GM08714 (cell line): ENCODE measurements around the gene NR3C1.

ENCODE experiments used
- H3K4me3 ChIP-seq: fragments of 200-500 bp; sonication (Bioruptor generic); 2 replicates; pipeline ENCODE4 v1.5.1; 2014; ENCODE audit warnings: mild to moderate bottlenecking, low read length, inconsistent platforms
- ZNF274 ChIP-seq: IDR thresholded peaks from 2 replicates; pipeline ENCODE4 v1.6.1; 2012; ENCODE audit warnings: mild to moderate bottlenecking, low read depth, low read length

Gene NR3C1

DNA sequence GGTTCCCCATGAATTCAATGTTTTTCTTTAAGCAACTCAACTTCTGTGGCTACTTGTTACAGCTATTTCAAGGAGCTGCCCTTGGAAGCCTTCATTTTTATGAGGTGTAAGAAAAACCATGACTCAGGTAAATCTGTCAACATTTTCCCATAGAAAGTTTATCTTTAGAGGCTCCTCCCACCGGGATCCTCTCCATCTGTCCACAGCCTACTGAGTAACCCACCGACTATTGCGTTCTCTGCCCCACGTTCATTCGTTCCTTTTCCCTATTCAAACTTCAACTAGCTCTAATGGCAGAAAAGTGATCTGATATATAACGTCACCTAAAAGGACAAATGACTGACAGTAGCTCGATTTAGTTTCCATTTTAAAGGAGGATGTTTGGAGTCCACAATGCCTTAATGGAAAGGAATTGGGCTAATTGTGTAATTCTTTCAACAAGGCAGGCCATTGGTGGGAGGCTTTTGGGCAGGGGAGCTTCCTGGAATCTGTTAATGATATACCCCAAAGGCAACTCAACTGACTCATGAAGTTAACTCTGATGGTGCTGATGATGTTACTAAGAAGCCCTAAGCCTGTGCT is 29.3 kb upstream of the NR3C1 start:
- H3K4me3 ChIP-seq, result peak overlapping the region; percentile 23; the same call in 1 of the 2 replicates
- TF ChIP-seq ZNF274, result no peak

DNA sequence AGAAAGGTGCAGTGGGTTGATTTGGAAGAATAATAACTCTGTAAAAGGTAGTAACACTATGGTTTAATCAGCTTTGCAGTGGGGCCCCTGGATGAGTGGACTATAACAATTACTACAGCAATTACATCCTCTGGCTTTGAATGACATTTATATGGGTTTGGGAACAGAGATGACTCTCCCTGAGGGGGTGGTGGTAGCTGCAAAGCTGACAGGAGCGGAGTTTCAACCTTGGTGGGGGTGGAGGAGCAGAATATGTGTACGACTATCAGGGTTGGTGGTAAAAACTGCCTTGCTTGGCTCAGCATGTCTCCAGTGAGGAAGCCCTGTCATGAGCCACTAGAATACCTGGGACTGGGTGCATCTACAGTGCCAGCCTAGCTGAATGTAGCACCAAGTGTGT is 28.3 kb upstream of the NR3C1 start:
- TF ChIP-seq ZNF274, result no peak
- H3K4me3 ChIP-seq, result no peak overlapping the region; the same call in 1 of the 2 replicates

DNA sequence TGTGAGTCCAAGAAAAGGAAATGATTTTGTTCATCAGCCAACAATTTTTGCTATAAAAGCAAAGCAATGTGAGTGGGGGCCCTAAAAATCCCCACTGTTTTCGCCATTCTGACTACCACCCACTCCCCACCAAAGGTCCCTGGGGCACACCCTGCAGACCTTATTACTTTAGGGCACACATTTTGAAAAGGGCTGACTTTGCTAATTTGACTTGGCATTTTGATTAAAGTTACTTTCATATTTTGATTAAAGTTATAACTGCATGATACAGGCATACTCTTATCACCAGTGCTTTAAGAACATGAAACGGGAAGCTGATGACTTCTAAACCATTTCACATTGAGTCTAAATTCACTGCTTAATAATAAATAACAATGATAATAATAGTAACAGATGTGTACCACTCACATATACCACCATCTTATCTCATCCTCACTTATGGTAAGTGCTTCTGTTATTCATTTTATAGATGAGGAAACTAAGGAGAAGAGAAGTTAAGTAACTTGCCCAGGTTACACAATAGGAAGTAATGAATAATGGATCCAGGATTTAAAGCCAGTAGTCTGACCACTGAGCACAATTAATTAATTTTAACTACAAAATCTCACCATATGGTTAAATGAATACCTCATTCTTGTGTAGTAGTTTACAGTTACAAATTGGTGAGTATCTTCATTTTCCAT is 25.4 kb upstream of the NR3C1 start:
- no peak for TF ChIP-seq ZNF274
- H3K4me3 ChIP-seq, result no peak overlapping the region

DNA sequence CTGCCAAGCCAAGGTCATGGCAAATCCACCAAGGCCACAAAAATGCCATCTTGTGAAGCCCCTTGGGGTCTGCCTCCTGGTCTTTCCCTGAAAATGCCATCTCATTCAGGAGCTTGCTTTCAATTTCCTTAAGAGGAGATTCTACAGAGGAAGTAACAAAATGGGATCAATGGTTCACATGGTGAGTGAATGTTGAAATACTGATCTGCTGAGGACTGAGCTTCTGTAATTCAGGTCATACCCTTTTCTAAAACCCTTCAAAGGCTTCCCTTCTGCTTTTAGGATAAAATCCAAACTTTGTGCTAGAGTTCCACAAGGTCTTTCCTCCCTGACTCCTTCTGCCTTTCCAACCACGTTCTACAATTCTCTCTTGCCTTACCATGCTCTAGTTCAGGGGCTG is 24.7 kb upstream of the NR3C1 start:
- TF ChIP-seq ZNF274, result no peak
- no peak overlapping the region for H3K4me3 ChIP-seq

DNA sequence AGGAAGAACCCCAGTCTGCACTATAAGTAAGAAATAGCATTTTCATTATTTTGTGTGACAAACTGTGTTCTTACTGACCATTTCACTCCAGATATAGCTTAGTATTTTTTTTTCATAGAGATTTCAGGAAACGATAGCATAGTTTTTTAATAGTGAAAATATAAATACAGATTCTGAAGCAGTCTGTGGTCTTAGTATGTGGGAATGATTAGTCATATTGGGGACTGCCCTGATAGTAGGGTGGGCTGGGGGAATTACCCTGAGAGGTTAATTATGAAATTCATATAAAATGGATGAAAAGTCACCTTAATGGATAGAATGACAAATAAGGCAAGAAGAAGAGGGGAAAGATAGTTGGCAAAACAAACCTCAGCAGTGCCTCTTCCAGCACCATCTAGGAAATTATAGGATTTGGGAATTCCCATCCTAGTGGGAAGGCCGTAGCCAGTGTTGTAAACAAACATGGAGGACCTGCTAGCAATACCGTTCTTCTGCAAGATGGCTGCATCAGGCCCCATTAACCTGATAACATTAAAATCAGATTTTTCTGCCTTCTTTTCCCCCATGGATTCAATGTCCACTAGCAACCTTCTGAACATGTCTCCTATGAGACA is 23.7 kb upstream of the NR3C1 start:
- TF ChIP-seq ZNF274, result no peak
- H3K4me3 ChIP-seq, result no peak overlapping the region

DNA sequence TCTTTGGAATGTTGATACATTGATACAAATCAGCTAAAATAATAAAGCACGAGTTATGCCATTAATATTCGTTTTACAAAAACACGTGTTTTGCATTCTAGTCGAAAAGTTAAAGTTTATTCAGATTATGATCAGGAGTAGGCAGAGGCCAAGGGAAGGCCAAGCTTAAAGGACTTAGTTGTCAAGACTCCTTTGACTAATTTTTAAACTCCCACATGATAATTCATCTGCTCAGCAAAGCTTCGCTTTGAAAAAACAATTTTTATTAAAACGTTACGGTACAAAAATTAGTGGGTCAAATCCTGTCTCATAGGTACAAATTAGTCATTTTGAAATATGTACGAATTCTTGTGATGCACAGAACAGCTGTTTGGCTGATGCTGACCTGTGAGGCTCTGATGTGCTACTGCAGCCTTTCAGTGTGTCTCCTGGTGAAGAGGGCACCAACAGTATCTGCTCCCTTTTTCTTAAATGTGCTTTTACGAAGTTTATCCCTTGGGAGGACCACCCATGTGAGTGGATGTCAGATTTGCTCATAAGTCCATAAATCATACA is 23.0 kb upstream of the NR3C1 start:
- H3K4me3 ChIP-seq, result no peak overlapping the region
- TF ChIP-seq ZNF274, result no peak

DNA sequence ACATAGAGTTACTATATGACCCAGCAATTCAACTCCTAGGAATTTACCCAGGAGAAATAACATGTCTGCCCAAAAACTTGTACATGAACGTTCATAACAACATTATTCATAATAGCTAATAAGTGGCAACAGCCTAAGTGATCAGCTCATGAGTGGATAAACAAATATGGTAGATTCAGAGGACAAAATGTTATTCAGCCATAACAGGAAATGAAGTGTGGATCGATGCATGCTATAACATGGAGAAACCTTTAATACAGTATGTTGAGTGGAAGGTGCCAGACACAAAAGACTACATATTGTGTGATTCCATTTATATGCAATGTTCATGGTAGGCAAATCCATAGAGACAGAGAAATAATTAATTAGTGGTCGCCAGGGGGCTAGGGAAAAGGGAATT is 22.3 kb upstream of the NR3C1 start:
- TF ChIP-seq ZNF274, result no peak

DNA sequence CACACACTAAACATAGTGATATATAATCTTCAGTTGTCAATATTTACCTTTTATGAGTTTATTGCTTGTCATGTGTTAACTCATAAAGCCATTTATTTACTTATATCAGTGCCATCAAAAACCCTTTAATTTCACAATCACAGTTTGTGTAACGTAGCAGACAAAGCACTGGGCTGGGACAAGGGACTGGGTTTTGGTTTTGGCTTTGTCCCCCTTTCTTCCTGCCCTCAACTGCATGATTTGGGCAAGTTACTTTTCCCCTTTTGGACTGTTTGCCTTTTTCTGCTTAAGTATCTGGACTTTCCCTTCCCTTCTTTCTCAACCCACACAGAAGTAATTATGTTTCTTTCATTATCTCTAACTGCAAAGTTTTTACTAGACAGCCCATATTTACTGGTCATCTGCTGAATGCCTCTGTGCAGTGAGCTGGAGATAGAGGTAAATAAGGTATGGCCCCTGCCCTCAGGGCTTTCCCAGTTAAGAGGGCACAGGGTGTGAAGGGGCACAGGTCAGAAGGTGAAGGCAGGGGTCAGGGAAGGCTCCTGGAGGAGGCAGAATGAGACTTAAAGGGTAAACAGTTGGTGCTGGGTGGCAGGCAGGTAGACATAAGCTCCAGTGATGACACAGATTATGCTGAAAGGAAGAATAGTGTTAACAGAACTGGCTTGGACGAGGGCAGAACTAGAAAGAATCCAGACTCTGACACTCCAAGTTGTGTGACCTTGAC is 14.8 kb upstream of the NR3C1 start:
- no peak overlapping the region for H3K4me3 ChIP-seq
- TF ChIP-seq ZNF274, result no peak

More for the DNA sequence above, 22.3 kb upstream of the NR3C1 start:
- no peak overlapping the region for H3K4me3 ChIP-seq

DNA sequence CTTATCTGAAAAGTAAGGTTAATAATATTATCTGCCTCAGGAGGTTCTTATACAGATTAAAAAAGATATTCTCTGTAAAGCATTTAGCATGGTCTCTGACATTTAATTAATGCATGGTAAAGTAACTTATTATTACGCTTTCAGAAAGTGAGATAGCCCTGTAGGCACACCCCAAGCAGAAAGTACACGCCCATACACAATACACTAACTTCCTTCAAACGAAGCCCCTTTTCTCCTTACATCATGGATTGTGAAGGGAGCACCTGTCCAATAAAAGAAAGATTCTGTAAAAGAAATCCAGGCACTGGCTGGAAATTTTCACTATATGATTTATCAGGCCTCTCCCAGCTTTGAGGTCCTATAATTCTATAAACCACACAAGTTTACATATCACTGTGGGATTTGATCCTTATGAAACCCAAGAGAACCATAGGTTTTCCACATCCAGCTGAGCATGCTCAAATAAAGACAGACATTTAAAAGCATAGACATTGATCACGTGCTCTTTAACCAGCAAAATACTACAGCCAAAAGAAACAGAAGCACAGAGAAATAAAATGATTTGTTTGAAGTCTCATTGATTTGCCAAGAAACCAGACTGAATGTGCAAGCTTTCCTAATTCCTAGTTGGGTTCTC is 14.1 kb upstream of the NR3C1 start:
- no peak overlapping the region for H3K4me3 ChIP-seq
- no peak for TF ChIP-seq ZNF274

DNA sequence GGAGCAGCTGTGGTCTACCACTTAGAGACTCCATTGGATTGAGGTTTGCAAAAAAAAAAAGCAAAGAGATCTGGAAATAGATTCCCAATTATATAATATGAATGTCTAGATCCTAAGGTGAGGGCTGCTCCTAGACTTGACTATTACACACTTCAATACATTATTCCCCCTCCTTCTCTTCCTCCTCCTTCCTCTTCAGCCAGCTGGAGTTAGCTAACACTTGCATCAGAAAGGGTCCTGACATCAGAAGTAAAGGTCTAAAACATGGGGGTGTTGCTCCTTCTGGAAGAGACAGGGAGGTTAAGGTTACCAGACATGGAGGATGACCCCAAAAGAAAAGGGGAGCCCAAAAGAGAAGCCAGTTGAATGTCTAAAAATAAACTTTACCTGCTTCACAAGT is 12.9 kb upstream of the NR3C1 start:
- peak overlapping the region; percentile 34; the same call in 1 of the 2 replicates for H3K4me3 ChIP-seq
- no peak for TF ChIP-seq ZNF274

DNA sequence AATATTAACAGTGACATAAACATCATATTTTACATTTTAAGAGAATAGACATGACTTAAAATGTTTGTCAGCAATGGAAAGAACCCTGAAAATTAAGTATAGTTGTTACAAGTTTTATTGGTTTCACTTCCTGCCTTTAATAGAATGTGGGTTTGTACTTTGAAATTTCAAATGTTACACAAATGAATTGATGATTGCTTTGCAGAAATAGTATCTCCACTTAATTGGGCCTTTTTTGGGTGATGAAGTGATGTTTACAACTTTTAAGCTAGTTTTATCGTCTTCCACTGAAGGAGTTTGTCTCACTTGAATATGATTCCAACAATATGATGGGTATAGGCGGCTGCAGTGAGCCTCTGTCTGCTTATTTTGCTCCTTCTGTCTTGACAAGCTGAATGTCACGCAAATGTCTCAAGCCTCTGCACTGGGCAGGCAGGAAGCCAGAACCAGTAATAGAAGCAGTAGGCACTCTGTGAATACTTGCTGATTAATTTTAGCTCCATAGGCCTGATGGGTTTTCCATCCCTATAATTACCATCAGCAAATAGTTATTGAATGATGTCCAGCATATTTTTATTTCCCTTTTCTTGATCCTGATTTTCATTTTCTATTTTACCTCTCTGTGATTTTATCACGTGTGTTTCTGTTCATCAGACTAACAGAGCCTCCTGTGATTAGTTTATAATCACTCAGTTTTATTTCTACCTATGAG is 10.6 kb upstream of the NR3C1 start:
- H3K4me3 ChIP-seq, result peak overlapping the region; percentile 43

DNA sequence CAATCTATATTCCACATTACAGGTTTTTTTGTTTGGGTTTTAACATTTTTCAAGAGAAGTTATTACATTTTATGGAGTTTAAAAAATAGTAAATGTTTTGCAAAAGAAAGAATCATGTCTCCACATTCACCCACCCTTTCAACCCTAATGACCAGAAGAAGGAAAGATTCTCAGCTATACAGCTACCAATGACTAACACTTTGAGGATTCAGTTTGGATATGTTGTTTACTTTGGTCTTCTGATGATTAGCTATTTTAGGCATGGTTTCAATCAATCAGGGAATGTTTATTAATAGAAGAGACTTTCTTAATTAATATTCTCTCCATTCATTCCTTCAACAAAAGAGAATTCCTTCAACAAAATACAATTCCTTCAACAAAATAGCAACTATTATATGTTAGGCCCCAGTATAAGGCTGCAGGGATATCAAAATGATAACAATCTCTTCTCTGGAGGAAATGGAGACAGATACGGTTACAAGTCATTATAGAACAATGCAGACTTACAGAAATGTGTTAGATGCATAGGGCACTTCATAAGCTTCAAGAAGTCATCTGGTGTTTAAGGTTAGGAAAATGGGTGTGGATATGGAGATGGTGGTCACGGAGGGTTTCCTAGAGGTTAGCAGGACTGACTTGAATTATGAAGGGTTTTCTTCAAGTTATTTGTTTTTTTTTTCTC is 9.3 kb upstream of the NR3C1 start:
- no peak overlapping the region for H3K4me3 ChIP-seq
- no peak for TF ChIP-seq ZNF274

More for the DNA sequence above, 10.6 kb upstream of the NR3C1 start:
- TF ChIP-seq ZNF274, result no peak

DNA sequence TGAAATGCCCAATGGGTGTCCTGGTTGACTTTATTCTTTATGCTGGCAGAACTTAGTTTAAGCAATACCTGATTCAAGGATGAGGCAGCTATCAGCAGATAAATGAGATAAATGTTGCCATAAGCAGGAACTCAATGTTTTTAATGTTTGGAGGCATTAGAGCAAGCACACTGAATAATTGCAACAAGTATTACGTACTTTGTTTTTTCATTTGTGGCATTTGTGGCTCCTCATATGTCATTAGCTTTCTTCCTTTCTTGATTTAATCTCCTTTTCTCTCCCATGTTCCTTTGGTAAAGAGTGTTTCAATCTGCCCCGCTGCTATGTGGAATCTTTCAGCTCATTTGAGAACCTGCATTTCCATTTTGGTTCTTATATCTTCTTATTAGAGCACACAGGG is 6.4 kb upstream of the NR3C1 start:
- H3K4me3 ChIP-seq, result no peak overlapping the region
- TF ChIP-seq ZNF274, result no peak
